ENCODE measurements around the gene DEFB124.

DEFB124 gene

GRCh38 chr20:31425797-31426196 lies 49.1 kb downstream of the DEFB124 start:
- no peak for TF ChIP-seq CTCF (IDR thresholded peaks at IDR 0.05; ENCODE audit: low read depth, low read length, missing control alignments)
- no peak overlapping the region for H3K4me3 ChIP-seq (ENCODE audit: low read depth, low read length)
- no peaks in the 10 kb centered on the region for H3K36me3 ChIP-seq (replicated peaks)
- DNase-seq, result no peak
- no peak overlapping the region for H3K27ac ChIP-seq
- in situ Hi-C loops (cut with HindIII; ENCODE audit: low pct_ligation_motif_present, low sequenced_read_pairs), result no loop called here
- no peaks in the 10 kb centered on the region for H3K27me3 ChIP-seq (replicated peaks)

- Histone ChIP-seq H3K4me3 (ENCODE audit: low read depth, low read length) (no peak overlapping the region), H3K36me3 (replicated peaks) (no peaks in the 10 kb centered on the region), H3K27me3 (replicated peaks) (no peaks in the 10 kb centered on the region), H3K27ac (no peak overlapping the region)
- TF ChIP-seq CTCF (IDR thresholded peaks at IDR 0.05; ENCODE audit: low read depth, low read length, missing control alignments), result no peak
- in situ Hi-C loops (cut with HindIII; ENCODE audit: low pct_ligation_motif_present, low sequenced_read_pairs), result no loop called here
- no peak for DNase-seq
These were observed 56.6 kb downstream of the DEFB124 start for GRCh38 chr20:31418307-31418706.

- Histone ChIP-seq H3K4me3 (ENCODE audit: low read depth, low read length) (no peak overlapping the region), H3K36me3 (replicated peaks) (no peaks in the 10 kb centered on the region), H3K27ac (no peak overlapping the region), H3K27me3 (replicated peaks) (no peaks in the 10 kb centered on the region)
- DNase-seq, result no peak
- in situ Hi-C loops (cut with HindIII; ENCODE audit: low pct_ligation_motif_present, low sequenced_read_pairs), result no loop called here
- no peak for TF ChIP-seq CTCF (IDR thresholded peaks at IDR 0.05; ENCODE audit: low read depth, low read length, missing control alignments)
These were observed 59.3 kb downstream of the DEFB124 start for GRCh38 chr20:31415653-31416052.

All from brain microvascular endothelial cell (primary cell).